K562 (cell line): ENCODE data around the gene SRPRA. TPM values are rescaled to one million over a fixed set of nuclear protein-coding genes. Genes with fewer than 3 reads are reported as not detected.

ENCODE experiments used
- ATAC-seq: fragments of 200-7000 bp; cut with Tn5 transposase; 3 replicates; pipeline ENCODE4 v1.9.1; 2020; ENCODE audit warnings: moderate library complexity
- BruUV-seq: library from RNA; stranded (reverse); fragments of 400-500 nt; replicated peaks from 2 replicates; lab custom pipeline; 2021; lab: Mats Ljungman, UMichigan
- CTCF ChIA-PET: fragments of 300-600 bp; formaldehyde crosslinking; extraction: SDS; loops from one replicate; lab custom pipeline; 2021; ENCODE audit warnings: low intra/inter-chr PET ratio; lab: Yijun Ruan, JAX
- POLR2A ChIA-PET: fragments of 300-600, 350-650 bp; sonication (Branson Sonifier 250); formaldehyde crosslinking; extraction: SDS; loops from one replicate; lab custom pipeline; 2021; ENCODE audit warnings: antibody characterized with exemption, inconsistent platforms; lab: Yijun Ruan, JAX
- DNase-seq, 4 experiments: peaks; one replicate each; pipeline versions ENCODE4 v3.0.0 to v3.0.0-alpha.2; 2011 to 2018; ENCODE audit warnings: low spot score in 3 of 4, mixed read lengths in 3 of 4; ENCODE audit errors: extremely low read depth in 1 of 4
- FAIRE-seq: peaks from 2 replicates; lab custom pipeline; 2011; peaks lifted over from hg19 to GRCh38; lab: Jason Lieb, UNC
- H2AFZ ChIP-seq: 2 replicates; pipeline ENCODE4 v1.6.0; 2011; ENCODE audit warnings: low read depth, low read length, control low read depth, inconsistent platforms
- H3K27ac ChIP-seq: fragments of 200-600 bp; 3 replicates; pipeline ENCODE4 v1.8.0; 2011; ENCODE audit warnings: low read depth, mild to moderate bottlenecking, control low read depth, inconsistent platforms, low read length, moderate library complexity, mixed read lengths; ENCODE audit errors: extremely low read depth
- H3K27me3 ChIP-seq, 2 experiments: fragments of 300-600 bp in 1 of 2; 2 replicates in 1 of 2; 3 replicates in 1 of 2; pipeline versions ENCODE4 v1.6.0 to v1.8.0; 2011; ENCODE audit warnings: inconsistent platforms in 2 of 2, low read length in 2 of 2, mild to moderate bottlenecking in 1 of 2, mixed read lengths in 1 of 2, moderate library complexity in 1 of 2; ENCODE audit not compliant: control insufficient read depth in 2 of 2, insufficient read depth in 2 of 2
- H3K36me3 ChIP-seq: fragments of 300-600 bp; 3 replicates; pipeline ENCODE4 v1.8.0; 2011; ENCODE audit warnings: mild to moderate bottlenecking, low read length, inconsistent platforms; ENCODE audit not compliant: control insufficient read depth, insufficient read depth
- H3K4me1 ChIP-seq, 2 experiments: fragments of 200-600 bp in 1 of 2; replicated peaks in 1 of 2; 2 replicates in 1 of 2; 3 replicates in 1 of 2; pipeline versions ENCODE4 v1.5.1 to v1.8.0; 2011; ENCODE audit warnings: inconsistent platforms in 2 of 2, low read length in 2 of 2, mild to moderate bottlenecking in 1 of 2, mixed read lengths in 1 of 2, moderate library complexity in 1 of 2; ENCODE audit not compliant: control insufficient read depth in 2 of 2, insufficient read depth in 2 of 2
- H3K4me2 ChIP-seq: 2 replicates; pipeline ENCODE4 v1.6.1; 2011; ENCODE audit warnings: low read length, control low read depth, inconsistent platforms, mixed read lengths; ENCODE audit not compliant: insufficient read depth
- H3K4me3 ChIP-seq: fragments of 200-600 bp; sonication (generic), shearing (Covaris generic); 2 replicates; pipeline ENCODE4 v1.5.1; 2016; ENCODE audit warnings: control low read depth, inconsistent platforms
- H3K79me2 ChIP-seq: fragments of 200-600 bp; 3 replicates; pipeline ENCODE4 v1.8.0; 2011; ENCODE audit warnings: low read length, inconsistent platforms; ENCODE audit not compliant: control insufficient read depth, insufficient read depth
- H3K9ac ChIP-seq, 2 experiments: 2 replicates each; pipeline versions ENCODE4 v1.6.0 to v1.6.1; 2011; ENCODE audit warnings: low read depth in 2 of 2, low read length in 2 of 2, control low read depth in 1 of 2, inconsistent platforms in 1 of 2, mild to moderate bottlenecking in 1 of 2, mixed read lengths in 1 of 2; ENCODE audit not compliant: insufficient read depth in 1 of 2
- H3K9me1 ChIP-seq: one replicate; pipeline ENCODE4 v1.6.0; 2011; ENCODE audit warnings: inconsistent platforms, mild to moderate bottlenecking, low read length, moderate library complexity; ENCODE audit not compliant: control insufficient read depth, insufficient read depth
- H3K9me3 ChIP-seq: replicated peaks from 2 replicates; pipeline ENCODE4 v1.5.1; 2011; ENCODE audit warnings: low read depth, low read length, inconsistent platforms; ENCODE audit not compliant: control insufficient read depth, insufficient read depth
- H4K20me1 ChIP-seq: replicated peaks from 2 replicates; pipeline ENCODE4 v1.6.1; 2011; ENCODE audit warnings: low read length, inconsistent platforms, mixed read lengths; ENCODE audit not compliant: control insufficient read depth, insufficient read depth
- ATF3 ChIP-seq, 2 experiments: fragments of 450-650 bp in 1 of 2; sonication (generic) in 1 of 2; formaldehyde crosslinking in 1 of 2; IDR thresholded peaks in 1 of 2; conservative IDR thresholded peaks in 1 of 2; 2 replicates each; pipeline versions ENCODE4 v1.6.1 to v1.8.1; 2016 to 2023; ENCODE audit warnings: mild to moderate bottlenecking in 2 of 2, moderate library complexity in 2 of 2, inconsistent platforms in 1 of 2, missing genetic modification reagents in 1 of 2
- CSDE1 ChIP-seq, 2 experiments: fragments of 450-650 bp; IDR thresholded peaks; 2 replicates each; pipeline ENCODE4 v1.6.1; 2016; ENCODE audit warnings: mild to moderate bottlenecking in 1 of 2
- E2F6 ChIP-seq, 2 experiments: IDR thresholded peaks; 2 replicates each; pipeline ENCODE4 v1.6.1; 2011; ENCODE audit warnings: borderline replicate concordance in 1 of 2, control low read depth in 1 of 2, low read depth in 1 of 2, low read length in 1 of 2, mild to moderate bottlenecking in 1 of 2, mixed read lengths in 1 of 2, moderate library complexity in 1 of 2; ENCODE audit not compliant: insufficient read depth in 1 of 2, insufficient read length in 1 of 2, poor library complexity in 1 of 2, severe bottlenecking in 1 of 2; ENCODE audit errors: extremely low read depth in 1 of 2
- FOXK1 ChIP-seq: sonication (generic); formaldehyde crosslinking; IDR thresholded peaks from 2 replicates; pipeline ENCODE4 v1.8.0; 2022; ENCODE audit warnings: missing genetic modification reagents, mild to moderate bottlenecking, borderline replicate concordance
- HSF4 ChIP-seq: fragments of 250-450 bp; sonication (Bioruptor Pico); IDR thresholded peaks from 2 replicates; pipeline ENCODE4 v2.1.2; 2022; ENCODE audit warnings: mild to moderate bottlenecking, moderate library complexity, borderline replicate concordance
- MEF2A ChIP-seq: IDR thresholded peaks from 2 replicates; pipeline ENCODE4 v1.6.1; 2011; ENCODE audit warnings: low read depth, mild to moderate bottlenecking, low read length, moderate library complexity; ENCODE audit not compliant: control insufficient read depth
- NCOA6 ChIP-seq: fragments of 450-650 bp; IDR thresholded peaks from 2 replicates; pipeline ENCODE4 v1.6.1; 2017; ENCODE audit warnings: mild to moderate bottlenecking
- RBM17 ChIP-seq: fragments of 200-400 bp; formaldehyde crosslinking; IDR thresholded peaks from 2 replicates; pipeline ENCODE4 v1.6.1; 2017; ENCODE audit warnings: low read depth, mild to moderate bottlenecking, low read length, borderline replicate concordance
- SREBF2 ChIP-seq: sonication (generic); formaldehyde crosslinking; IDR thresholded peaks from 2 replicates; pipeline ENCODE4 v1.4.0; 2020; ENCODE audit warnings: mild to moderate bottlenecking, missing genetic modification reagents
- TARDBP ChIP-seq: fragments of 450-650 bp; IDR thresholded peaks from 2 replicates; pipeline ENCODE4 v1.6.1; 2016
- TEAD2 ChIP-seq: fragments of 450-650 bp; IDR thresholded peaks from 2 replicates; pipeline ENCODE4 v1.6.1; 2016; ENCODE audit warnings: missing genetic modification characterization, control low read depth, missing compliant biosample characterization
- ZNF280B ChIP-seq: fragments of 250-450 bp; sonication (Bioruptor Pico); IDR thresholded peaks from 2 replicates; pipeline ENCODE4 v1.5.1; 2021; ENCODE audit warnings: mild to moderate bottlenecking
- ZNF511 ChIP-seq: sonication (generic); formaldehyde crosslinking; IDR thresholded peaks from 2 replicates; pipeline ENCODE4 v1.8.0; 2022; ENCODE audit warnings: mild to moderate bottlenecking, missing genetic modification reagents
- WGBS: fragments of 100-300 bp; shearing (Covaris generic); methylation state at CpG from one replicate; pipeline ENCODE4 v1.1.6; 2016; ENCODE audit warnings: low coverage, mixed read lengths; ENCODE audit not compliant: insufficient coverage; ENCODE audit errors: missing lambda C conversion rate; 5-methylcytosine and 5-hydroxymethylcytosine counted together
- in situ Hi-C: fragments of 300-500 bp; cut with MboI; formaldehyde crosslinking; loops from 4 replicates; pipeline ENCODE4 v1.15.0; 2018; ENCODE audit warnings: inconsistent platforms, mixed read lengths
- intact Hi-C: fragments of 100-400 bp; cut with micrococcal nuclease; formaldehyde crosslinking; loops from 2 replicates; pipeline ENCODE4 v1.14.2; 2022
- polyA plus RNA-seq, 8 experiments: library from polyadenylated mRNA; depleted of rRNA in 4 of 8; stranded (reverse) in 5 of 8; unstranded in 3 of 8; fragments of >200 nt; fragmentation: Nextera tagmentation in 2 of 8; fragmentation: Illumina TruSeq in 1 of 8; extraction: Ambion mirVana in 2 of 8; extraction: Trizol in 1 of 8; gene quantifications; 2 replicates each; pipeline versions ENCODE4 v1.2.1 to v1.2.3, GENCODE V29; 2011 to 2014; ENCODE audit warnings: inconsistent platforms in 1 of 8, missing spikeins in 1 of 8
- total RNA-seq, 7 experiments: library from RNA; depleted of rRNA in 6 of 7; stranded (reverse); fragments of >200 nt in 6 of 7; fragmentation: Illumina TruSeq in 2 of 7; extraction: Trizol in 2 of 7; gene quantifications; 2 replicates each; pipeline versions ENCODE4 v1.2.1 to v1.2.3, GENCODE V29; 2011 to 2021; ENCODE audit warnings: low replicate concordance in 1 of 7

Gene SRPRA
- total and polyA plus RNA-seq, 9 of the 15 experiments (the other 6 are each of a cell fraction or from before 2014, with no cell fraction given) = 33.5 to 124 (median 80.0) TPM

- ATAC-seq (no peak), FAIRE-seq (no peak), DNase-seq (no peak)
- Histone ChIP-seq H3K79me2 (peaks cover 12% of the 10 kb centered on the region; the same call in 2 of the 3 replicates), H3K9me1 (no peaks in the 10 kb centered on the region), H3K4me1 (peaks cover 4 to 7% of the 10 kb centered on the region in 2 experiments; a peak in 3 of 5 replicates), H3K4me2 (no peak overlapping the region), H3K4me3 (no peak overlapping the region), H3K27ac (no peak overlapping the region), H2AFZ (no peak overlapping the region), H4K20me1 (no peaks in the 10 kb centered on the region; the same call in 1 of the 2 replicates), H3K36me3 (peaks cover 8% of the 10 kb centered on the region; the same call in 2 of the 3 replicates), H3K9me3 (no peaks in the 10 kb centered on the region), H3K27me3 (no peaks in the 10 kb centered on the region; a peak in 1 of 5 replicates), H3K9ac (no peak overlapping the region)
- TF ChIP-seq TEAD2 (tag) (no peak), ZNF511 (CRISPR knock-in tag) (no peak), HSF4 (no peak), TARDBP (no peak), E2F6 (IDR thresholded peaks at IDR 0.05; ENCODE audit: borderline replicate concordance in 1 of 2, extremely low read depth in 1 of 2, insufficient read depth in 1 of 2, insufficient read length in 1 of 2, low read depth in 1 of 2, low read length in 1 of 2, poor library complexity in 1 of 2, severe bottlenecking in 1 of 2) (no peak), ZNF280B (CRISPR knock-in tag) (no peak), SREBF2 (CRISPR knock-in tag) (no peak), CSDE1 (IDR thresholded peaks at IDR 0.05) (no peak), RBM17 (no peak), NCOA6 (no peak), FOXK1 (CRISPR knock-in tag) (no peak), ATF3 (IDR thresholded peaks at IDR 0.05) (no peak), ATF3 (CRISPR knock-in tag; conservative IDR thresholded peaks at IDR 0.05) (no peak), MEF2A (no peak)
- intact Hi-C loops = loop anchor here (5.0 kb wide), 2 partner anchors 386 to 409 kb away; no protein-coding TSS in a partner anchor
- in situ Hi-C loops = loop anchor here (25.0 kb wide), 2 partner anchors 104 to 679 kb away; no protein-coding TSS in a partner anchor
- CTCF ChIA-PET = interaction anchor here (0.7 to 1.1 kb wide), 2 partner anchors 53 to 83 kb away, joined by 3 read pairs; no protein-coding TSS in a partner anchor
- 63% methylated on average over 4 of the region's 4 CpGs for WGBS
- no TSS peak for BruUV-seq
- POLR2A ChIA-PET = interaction anchor here (1.0 kb wide), 1 partner anchor 10 kb away, joined by 5 read pairs; no protein-coding TSS in a partner anchor
Measured at GRCh38 chr11:126308271-126308671, 39.6 kb upstream of the SRPRA start.
